Hepatocyte (in vitro differentiated cells): ENCODE measurements around the gene PRKG1.

Source experiments
- CTCF ChIP-seq: fragments of 200-600 bp; sonication (generic); IDR thresholded peaks from 2 replicates; pipeline ENCODE4 v1.5.1; 2016; ENCODE audit warnings: antibody characterized with exemption, mild to moderate bottlenecking; ENCODE audit not compliant: poor library complexity
- EZH2 ChIP-seq: fragments of 200-600 bp; sonication (generic); IDR thresholded peaks from 2 replicates; pipeline ENCODE4 v1.6.1; 2016; ENCODE audit warnings: antibody characterized with exemption, mild to moderate bottlenecking, borderline replicate concordance
- EZH2phosphoT487 ChIP-seq: fragments of 200-600 bp; sonication (generic); IDR thresholded peaks from one replicate; pipeline ENCODE4 v1.6.1; 2018; ENCODE audit warnings: antibody characterized with exemption, mild to moderate bottlenecking, low read depth, moderate library complexity; ENCODE audit not compliant: unreplicated experiment, severe bottlenecking

DNA sequence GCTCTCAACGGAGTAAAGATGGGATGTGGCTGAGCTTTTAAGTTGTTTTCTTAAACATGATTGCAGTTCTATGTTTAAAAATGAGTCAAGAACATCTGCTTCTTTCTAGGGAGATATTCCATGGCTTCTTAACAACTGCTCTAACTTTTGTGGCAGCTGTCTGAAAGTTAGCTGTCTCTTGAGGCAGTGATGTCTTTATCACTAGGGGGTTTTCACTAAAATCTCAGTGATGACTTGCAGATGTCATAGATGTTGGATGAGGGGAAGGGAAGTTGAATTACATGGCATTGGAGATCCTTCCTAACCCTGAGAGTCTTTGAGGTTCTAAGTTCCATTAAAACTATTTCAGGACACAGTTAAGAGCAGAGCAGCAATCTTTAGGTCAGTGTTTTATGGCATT is 43.5 kb downstream of the PRKG1 start:
- TF ChIP-seq CTCF (no peak), EZH2 (no peak), EZH2phosphoT487 (no peak)
